Measurements from ENCODE around the gene PLA2R1.

PLA2R1 gene

DNA sequence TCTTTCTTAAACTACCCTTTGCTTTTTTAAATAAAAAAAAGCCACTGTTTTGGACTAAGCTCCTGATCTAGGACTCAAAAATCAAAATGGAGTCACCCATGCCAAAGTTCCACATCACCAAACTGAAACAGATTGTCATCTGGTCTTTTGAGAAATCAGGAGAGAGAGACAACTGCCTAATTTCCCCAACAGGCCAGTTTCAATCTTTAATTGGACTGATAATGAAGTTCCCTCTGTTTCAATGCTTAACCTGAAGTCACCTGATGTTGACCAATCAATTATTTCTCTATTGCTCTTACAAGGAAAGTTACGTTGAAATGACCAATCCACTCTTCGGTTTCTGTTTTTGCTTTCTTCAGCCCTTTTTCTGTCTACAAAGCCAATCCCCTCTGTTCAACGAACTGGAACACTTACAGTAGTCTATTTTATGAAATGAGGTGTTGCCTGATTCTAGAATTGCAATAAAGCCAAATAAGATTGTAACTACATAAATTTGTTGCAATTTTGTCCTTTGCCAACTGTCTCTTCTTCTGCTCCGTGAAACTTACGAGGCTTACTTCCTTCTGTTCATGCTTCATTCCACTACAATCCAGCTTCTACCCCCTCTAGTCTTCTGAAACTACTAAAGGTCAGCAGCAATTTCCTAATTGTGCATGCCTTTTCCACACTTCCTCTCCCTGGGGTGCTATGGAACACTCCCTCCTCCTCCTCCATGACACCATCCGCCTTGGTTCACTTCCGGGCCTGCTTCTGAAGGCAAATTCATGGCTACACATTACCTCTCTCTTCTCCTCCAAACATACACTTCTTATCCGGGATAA is 169.2 kb downstream of the PLA2R1 start:
- DNase-seq (ENCODE audit: low spot score) = no peak

DNA sequence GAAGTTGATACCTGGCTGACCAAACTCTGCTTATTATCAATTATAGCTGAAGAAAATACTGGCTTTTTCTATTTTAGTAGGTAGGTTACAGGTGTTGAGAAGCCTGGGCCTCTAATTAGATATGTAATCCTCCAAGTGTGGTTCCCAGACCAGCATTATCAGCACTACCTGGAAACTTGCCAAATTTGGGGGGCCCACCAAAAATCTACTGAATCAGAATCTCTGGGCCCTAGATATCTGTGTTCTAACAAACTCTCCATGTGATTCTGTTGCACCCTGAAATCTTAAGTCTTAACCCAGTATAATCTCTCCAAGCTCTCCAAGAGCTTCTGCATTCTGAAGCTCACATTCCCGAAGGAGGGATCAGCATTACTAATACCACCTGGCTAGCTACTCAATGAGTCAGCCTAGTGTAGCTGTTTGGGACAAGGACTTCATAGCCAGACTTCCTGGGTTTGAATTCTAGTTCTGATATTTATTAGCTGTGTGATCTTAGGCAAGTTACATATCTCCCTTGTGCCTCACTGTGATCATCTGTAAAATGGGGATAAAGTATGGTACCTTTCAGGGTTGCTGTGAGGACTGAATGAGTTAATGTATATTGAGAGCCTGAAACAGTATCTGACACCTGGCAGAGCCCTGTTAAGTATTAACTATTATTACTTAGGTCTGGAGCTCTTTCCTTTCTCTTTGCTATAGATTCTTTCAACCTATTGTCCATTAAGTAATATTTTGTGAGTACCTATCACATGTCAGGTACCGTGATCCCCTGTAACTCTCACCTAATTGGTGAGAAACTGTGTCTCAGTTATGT is 170.3 kb downstream of the PLA2R1 start:
- no peak for DNase-seq (ENCODE audit: low spot score)

DNA sequence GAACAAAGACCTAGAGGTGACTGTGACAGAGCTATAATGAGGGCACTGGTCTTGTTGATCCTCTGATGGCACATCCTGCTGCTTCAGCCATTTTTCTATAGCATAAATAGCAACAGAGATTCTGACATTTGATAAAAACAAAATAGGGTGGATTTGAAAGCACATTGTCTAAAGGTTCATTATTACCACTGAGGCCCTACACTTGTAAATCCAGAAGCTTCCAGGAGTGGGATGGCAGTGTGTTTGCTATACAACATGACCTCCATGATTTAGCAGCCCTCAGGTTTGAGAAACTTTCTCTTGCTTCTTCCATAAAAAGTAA is 171.2 kb downstream of the PLA2R1 start:
- no peak for DNase-seq (ENCODE audit: low spot score)

DNA sequence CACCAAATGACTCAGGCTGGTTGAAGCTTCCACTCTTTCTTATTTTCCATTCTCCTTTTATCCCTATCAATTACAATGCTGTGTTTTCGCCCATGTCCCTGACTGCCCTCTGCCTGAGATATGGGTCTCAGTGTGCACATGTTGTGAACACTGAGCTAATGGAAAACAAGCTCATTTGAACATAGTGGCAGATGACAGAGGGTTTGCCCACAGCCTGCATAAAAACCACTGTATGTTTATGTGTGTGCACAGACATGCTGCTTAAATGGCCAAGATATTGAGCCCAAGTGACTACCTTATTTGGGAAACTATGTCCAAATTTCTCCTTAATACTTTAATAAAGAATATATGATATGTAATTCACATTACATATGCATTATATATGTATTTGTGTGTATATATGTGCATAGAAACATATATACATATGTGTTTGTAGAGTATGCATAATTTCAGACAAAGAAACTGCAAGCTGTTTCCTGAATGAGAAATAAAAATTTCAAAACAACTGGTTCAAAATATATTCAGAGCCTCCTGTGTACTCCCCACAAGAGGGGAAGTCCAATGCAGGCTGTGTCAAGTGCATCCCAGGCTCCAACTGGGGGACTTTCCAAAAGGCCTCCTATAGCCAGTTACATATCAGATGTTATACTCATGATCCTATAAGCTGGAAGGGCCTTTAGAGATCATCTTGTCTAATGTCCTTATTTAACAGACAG is 171.7 kb downstream of the PLA2R1 start:
- DNase-seq (ENCODE audit: low spot score) = no peak

DNA sequence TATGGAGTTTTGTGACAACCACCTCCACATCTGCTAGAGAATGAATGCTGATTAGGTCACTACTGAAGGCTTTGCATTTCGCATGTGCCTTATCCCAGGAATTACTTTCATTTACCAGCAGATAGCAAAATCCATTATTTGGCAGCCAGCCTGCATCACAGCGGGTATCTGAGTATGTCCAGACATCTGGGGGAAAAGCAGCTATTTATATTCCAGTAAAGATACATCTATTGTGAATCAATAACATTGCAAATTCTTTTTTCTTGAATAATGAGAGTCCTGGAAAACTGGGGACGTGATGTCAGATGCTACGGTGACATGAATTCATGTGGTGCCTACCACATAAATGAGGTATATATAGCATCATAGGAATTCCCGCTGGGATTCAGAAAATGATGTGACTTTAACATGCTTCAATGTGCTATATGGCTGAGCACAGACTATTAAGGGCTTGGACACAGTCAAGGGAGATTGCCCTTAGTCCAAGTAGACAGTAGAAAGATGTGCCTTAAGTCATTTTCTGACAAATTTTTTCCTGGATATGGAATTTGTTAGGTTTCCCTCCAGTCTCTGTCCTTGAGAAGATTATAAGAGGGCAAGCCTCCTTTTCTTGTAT is 180.2 kb downstream of the PLA2R1 start:
- no peak for DNase-seq (ENCODE audit: low spot score)
